ENCODE data around the gene UBAP1.

GRCh38 chr9:34232201-34232600, 53.4 kb downstream of the UBAP1 start:
- no peak for TF ChIP-seq POLR2AphosphoS5 (IDR thresholded peaks at IDR 0.05; ENCODE audit: low read depth, low read length)
- TF ChIP-seq, protein P1, sequence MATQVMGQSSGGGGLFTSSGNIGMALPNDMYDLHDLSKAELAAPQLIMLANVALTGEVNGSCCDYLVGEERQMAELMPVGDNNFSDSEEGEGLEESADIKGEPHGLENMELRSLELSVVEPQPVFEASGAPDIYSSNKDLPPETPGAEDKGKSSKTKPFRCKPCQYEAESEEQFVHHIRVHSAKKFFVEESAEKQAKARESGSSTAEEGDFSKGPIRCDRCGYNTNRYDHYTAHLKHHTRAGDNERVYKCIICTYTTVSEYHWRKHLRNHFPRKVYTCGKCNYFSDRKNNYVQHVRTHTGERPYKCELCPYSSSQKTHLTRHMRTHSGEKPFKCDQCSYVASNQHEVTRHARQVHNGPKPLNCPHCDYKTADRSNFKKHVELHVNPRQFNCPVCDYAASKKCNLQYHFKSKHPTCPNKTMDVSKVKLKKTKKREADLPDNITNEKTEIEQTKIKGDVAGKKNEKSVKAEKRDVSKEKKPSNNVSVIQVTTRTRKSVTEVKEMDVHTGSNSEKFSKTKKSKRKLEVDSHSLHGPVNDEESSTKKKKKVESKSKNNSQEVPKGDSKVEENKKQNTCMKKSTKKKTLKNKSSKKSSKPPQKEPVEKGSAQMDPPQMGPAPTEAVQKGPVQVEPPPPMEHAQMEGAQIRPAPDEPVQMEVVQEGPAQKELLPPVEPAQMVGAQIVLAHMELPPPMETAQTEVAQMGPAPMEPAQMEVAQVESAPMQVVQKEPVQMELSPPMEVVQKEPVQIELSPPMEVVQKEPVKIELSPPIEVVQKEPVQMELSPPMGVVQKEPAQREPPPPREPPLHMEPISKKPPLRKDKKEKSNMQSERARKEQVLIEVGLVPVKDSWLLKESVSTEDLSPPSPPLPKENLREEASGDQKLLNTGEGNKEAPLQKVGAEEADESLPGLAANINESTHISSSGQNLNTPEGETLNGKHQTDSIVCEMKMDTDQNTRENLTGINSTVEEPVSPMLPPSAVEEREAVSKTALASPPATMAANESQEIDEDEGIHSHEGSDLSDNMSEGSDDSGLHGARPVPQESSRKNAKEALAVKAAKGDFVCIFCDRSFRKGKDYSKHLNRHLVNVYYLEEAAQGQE (IDR thresholded peaks at IDR 0.05; ENCODE audit: insufficient read depth in 1 of 2, low read depth in 2 of 2, low read length in 2 of 2), result no peak
- no peak for TF ChIP-seq TAF1 (IDR thresholded peaks at IDR 0.05; ENCODE audit: borderline replicate concordance, insufficient read depth, low read length)
- no peak for TF ChIP-seq SIN3A (IDR thresholded peaks at IDR 0.05; ENCODE audit: borderline replicate concordance, insufficient read depth, low read length)
